HG02759 (cell line): Measurements from ENCODE around the gene TCF12.
"Not testable (repeated sequence)": the region's sequence is repeated elsewhere in the genome, so short reads cannot be mapped to it uniquely, and the experiment has no call there.

Source experiments
- ATAC-seq: cut with Tn5 transposase; IDR thresholded peaks from one replicate; pipeline ENCODE4 v1.9.1; 2021; ENCODE audit warnings: mild to moderate bottlenecking, moderate library complexity; ENCODE audit not compliant: unreplicated experiment

The TCF12 gene

GRCh38 chr15:56913670-56914069 lies 4.8 kb upstream of the TCF12 start:
- ATAC-seq, result no peak

- ATAC-seq, result no peak
These were observed 2.6 kb upstream of the TCF12 start for GRCh38 chr15:56915888-56916287.

DNA sequence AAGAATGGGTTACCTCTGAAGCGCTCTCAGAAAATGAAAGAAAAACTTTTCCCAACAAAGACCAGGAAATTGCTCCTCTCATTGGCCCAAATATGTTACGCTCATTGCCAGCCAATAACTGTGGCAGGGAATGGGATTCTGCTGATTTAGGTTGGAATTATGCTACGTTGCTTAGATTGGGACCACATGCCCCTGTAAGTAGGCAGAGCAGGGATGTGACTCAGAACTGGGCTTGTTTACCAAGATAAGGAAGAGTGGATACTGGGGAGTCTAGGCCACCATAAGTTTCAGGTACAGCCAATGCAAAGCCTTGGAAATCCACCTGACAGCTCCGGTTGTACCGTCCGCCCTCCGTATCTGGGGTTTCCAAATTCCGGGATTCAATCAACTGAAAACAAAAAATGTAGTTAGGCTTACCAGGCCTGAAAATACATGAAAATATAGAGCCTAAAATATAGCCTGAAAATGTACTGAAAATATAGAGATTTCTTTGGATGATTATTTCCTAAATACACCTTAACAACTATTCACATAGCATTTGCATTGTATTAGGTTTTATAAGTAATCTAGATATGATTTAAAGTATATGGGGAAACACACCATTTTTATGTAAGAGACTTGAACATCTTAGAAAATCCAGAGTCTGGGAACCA lies 1.5 kb upstream of the TCF12 start:
- no peak for ATAC-seq

GRCh38 chr15:56917652-56918045 lies 795 bp upstream of the TCF12 start:
- ATAC-seq, result no peak

- peak; percentile 29 for ATAC-seq
These were observed 676 bp downstream of the TCF12 start for GRCh38 chr15:56919031-56919608.

DNA sequence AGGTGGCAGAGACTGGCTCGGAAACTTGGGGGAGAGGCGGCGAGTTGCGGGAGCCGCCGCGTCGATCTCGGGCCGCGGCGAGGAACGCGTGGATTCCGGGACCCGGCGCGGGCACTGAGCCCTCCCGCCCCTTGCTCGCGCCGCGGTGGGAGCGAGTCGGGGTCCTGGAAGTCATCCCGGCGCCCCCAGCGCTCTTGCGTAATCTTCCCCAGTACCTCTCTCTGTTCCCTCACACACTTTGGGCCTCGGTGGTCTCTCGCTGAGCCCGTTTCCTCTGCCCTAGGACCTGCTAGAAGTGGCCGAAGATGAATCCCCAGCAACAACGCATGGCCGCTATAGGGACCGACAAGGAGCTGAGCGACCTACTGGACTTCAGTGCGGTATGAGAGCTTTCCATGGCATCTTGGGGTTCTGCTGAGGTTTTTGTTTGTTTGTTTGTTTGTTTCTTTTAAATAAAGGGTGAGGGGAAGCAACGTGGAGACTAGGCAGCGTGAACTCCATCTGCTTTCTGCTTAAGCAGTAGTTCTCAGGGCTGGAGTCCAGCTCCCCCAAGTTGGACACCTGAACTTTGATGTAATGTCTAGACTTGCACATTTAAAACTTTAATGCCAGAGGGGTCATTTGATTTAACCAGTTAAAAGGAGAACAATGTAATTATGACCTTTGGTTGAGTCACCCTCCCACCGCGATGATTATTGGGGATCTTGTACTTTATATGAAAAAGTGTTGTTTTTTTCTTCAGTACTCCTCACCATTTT lies 1.3 kb downstream of the TCF12 start:
- ATAC-seq, result peak; percentile 10

DNA sequence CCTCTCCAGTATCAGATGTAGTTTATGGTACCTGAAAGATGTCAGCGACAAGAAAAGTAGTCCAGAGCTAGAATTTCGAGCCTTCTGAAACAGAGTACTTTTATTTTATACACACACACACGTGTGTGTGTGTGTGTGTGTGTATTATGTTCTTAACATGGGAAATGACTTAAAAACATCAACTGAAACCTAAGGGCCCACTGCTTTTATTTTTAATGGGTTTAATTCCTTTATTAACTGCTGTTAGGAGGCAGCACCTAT lies 1.9 kb downstream of the TCF12 start:
- ATAC-seq, result no peak

- ATAC-seq, result no peak
These were observed 4.7 kb downstream of the TCF12 start for GRCh38 chr15:56923174-56923591.

DNA sequence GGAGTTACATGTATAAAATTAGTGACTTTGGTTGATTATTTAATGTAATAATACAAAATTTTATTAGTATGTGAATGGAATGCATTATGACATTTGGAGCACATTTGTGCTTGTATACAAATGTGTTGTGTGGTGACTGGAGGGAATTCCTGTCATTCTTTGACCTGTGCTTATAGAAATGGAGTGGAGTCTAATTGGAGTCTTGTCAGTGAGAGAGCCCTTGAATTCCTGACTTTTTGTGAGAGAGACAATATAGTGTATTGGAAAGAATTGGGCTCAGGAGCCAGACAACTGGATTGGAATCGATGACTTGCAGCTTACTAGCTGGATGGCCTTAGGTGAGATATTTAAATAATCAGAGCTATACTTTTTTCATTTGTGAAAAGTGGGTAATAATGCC lies 9.4 kb downstream of the TCF12 start:
- no peak for ATAC-seq

GRCh38 chr15:56929399-56929798 lies 11.0 kb downstream of the TCF12 start:
- no peak for ATAC-seq

DNA sequence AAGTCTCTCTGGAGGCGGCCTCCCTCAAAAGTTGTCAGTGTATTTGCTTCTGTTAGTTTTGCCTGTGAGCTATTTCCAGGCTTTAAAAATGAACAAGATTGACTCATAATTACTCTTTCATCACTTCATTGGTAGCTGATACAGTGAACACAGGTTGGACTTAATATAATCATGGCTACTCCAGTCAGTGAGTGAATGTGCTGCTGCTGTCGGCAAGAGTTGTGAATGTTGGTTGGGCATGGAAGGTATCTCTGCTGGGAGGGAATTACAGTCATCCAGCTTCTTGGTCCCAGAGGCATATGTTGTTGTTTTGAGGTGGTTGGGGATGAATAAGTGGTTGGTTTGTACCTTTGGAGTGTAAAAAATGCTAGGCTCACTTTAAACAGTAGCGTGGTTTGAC lies 11.5 kb downstream of the TCF12 start:
- ATAC-seq, result no peak

- ATAC-seq, result no peak
These were observed 12.3 kb downstream of the TCF12 start for GRCh38 chr15:56930669-56931313.

- ATAC-seq, result no peak
These were observed 13.4 kb downstream of the TCF12 start for GRCh38 chr15:56931639-56932508.

GRCh38 chr15:56932509-56932868 lies 14.0 kb downstream of the TCF12 start:
- not testable (repeated sequence) for ATAC-seq

- no peak for ATAC-seq
These were observed 15.0 kb downstream of the TCF12 start for GRCh38 chr15:56933410-56933809.

DNA sequence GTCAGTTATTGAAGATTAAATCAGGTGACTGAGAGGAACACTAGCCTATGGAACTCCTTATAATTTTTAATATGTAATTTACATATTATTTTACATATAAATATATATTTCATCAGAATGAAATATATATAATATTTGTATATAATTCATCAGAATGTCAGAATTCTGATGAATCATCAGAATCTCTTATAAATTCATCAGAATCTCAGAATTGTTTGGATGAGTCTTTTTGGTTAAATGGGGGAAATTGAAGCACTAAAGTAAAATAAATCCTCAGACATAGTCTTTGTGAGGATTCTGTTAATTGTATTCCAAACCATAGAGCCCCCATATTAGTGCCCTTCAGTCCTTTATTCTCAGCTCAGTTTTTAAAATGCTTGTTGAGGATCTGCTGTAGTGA lies 15.4 kb downstream of the TCF12 start:
- no peak for ATAC-seq

DNA sequence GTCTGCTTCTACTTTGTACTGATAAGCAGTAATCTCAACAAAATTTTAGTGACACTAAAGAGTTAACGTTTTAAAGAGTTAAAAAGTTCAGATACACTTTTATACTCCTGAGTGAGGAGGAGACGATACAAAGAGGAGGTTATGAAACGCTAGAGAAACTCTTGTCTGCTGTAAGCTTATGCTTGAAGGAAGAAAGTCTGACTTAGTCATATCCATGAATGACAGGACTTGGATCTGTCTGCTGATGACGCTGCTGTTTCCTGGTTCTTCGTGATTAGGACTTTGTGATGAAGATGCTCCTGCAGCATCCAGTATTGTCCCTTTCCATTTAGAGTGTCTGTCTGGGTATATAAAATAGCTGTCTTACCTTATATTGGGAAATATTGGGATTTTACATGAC lies 15.8 kb downstream of the TCF12 start:
- no peak for ATAC-seq

GRCh38 chr15:56936929-56937328 lies 18.5 kb downstream of the TCF12 start:
- no peak for ATAC-seq

DNA sequence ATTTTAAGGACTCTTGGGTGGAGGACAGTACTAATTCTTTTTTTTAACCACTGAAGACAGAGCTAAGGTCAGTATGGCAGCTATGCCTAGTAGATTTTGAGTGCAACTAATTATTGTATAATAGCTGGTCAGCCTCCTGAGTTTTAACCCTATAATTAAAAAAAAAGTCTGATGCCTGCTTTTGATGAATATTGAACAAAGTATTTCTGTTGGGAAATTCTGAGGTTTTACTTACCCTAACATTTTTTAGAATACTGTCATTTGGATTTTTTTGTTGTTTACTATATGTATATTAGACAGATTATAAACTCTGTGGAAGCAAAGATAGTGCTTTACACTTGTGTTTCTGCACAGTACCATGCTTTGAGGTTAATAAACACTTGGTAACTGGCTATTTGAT lies 20.8 kb downstream of the TCF12 start:
- no peak for ATAC-seq

DNA sequence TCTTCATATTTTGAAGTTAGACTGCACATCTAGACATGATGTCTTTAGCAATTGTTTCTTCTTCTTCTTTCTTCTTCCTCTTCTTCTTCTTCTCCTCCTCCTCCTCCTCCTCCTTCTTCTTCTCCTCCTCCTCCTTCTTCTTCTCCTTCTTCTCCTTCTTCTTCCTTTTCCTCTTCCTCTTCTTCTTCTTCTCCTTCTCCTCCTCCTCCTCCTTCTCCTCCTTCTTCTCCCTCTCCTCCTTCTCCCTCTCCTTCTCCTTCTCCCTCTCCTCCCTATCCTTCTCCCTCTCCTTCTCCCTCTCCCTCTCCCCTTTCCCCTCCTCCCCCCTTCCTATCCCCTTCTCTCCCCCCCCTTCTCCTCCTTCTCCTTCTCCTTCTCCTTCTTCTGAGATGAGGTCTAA lies 21.9 kb downstream of the TCF12 start:
- no peak for ATAC-seq

DNA sequence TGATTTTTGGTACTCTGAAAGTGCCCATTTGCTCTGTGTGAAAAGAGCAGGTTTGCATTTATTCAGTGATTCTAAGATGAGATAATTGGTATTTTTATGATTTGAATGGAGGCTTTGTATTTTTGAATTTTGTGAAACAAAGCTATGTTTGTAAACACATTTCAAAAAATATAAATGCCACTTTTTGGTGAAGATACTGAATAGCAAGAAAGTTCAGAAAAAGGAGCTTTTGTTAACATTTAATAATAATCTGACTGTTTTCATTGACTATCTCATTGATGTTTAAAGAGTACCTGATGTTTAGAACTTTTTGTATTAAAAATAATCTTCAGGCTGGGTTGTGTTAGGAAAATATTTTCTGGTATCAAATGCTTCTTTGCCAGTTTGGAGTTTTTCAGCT lies 23.7 kb downstream of the TCF12 start:
- ATAC-seq, result no peak
